GM19240 (cell line): ENCODE results near the gene CARS1.
"Not testable (repeated sequence)": the region's sequence is repeated elsewhere in the genome, so short reads cannot be mapped to it uniquely, and the experiment has no call there.

Experiments used
- DNase-seq: peaks from one replicate; pipeline ENCODE4 v3.0.0; 2011; ENCODE audit warnings: low spot score; ENCODE audit not compliant: insufficient read length

Gene CARS1

DNA sequence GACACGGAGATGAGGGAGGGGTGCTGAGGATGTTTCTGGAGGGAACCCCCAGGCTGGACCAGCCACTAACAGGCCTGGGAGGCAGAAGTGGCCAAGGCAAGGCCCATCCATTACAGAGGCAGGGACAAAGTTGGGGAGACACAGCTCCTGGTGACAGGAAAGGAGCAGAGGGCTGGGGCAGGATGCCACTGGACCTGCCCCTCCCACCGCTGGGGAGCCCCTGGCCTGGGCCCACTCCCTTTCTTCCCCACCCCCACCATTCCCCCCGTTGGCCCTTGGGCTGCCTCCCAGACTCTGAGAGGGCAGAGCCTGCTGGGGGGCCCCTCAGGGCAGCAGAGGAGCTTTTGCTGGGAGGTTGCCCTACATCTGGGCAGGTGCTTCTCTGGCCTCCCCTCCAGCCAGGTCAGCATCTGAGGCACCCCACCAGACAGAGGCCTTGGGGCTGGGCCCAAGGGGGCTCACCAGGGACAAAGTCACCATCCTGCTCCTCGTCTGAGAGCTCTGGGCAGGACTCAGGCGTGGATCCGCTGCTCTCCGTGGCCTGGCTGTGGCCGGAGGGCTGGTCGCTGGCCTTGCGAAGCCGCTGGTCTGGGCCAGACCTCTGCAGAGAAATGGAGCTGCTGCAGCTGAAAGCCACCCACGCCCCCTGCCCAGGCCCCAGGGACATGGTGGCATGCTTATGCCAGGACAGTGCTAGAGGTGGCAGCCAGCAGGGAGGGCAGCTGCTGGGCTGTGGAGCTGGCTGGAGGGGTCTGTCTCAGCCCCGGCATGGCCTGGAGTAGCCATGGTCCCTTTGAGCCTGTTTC lies 33.1 kb upstream of the CARS1 start:
- DNase-seq, result no peak

GRCh38 chr11:3089236-3090061 lies 32.2 kb upstream of the CARS1 start:
- DNase-seq, result no peak

DNA sequence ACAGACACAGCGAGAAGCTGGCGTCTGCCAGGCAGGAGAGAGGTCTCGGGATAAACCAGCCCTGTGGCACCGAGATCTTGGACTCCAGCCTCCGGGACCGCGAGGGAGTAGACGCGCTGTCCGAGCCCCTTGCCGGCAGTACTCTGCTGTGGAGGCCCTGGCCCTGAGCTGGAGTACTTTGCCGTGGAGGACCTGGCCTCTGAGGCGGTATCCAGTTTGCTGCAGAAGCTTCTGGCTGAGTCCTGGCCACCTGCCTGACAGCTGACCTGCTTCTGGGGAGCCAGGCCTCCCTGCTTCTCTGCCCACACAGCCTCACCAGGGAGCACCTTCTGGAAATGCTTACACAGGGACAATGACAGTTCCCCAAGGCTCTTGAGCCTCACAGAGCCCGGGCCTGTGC lies 31.6 kb upstream of the CARS1 start:
- no peak for DNase-seq

GRCh38 chr11:3087821-3088800 lies 30.9 kb upstream of the CARS1 start:
- no peak for DNase-seq

DNA sequence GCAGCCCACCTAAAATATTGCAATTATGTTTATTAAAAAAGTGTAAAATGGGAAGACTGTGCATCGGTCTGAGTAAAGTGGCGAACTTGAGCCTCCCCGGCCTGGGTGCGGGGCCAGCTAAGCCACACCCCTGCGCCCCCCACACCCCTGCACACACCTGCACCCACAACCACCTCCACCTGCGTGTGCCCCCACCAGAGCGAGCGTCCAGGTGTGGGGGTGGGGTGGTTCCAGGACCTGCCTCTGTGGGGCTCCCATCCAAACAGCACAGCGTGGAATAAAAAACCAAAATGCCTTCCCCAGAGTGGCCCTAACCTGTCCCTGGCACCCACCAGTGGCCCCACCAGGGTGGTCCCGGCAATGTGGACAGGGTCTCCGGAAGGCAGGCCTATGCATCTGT lies 30.1 kb upstream of the CARS1 start:
- no peak for DNase-seq

- no peak for DNase-seq
These were observed 29.5 kb upstream of the CARS1 start for GRCh38 chr11:3086671-3087150.

- DNase-seq, result no peak
These were observed 28.9 kb upstream of the CARS1 start for GRCh38 chr11:3086114-3086513.

DNA sequence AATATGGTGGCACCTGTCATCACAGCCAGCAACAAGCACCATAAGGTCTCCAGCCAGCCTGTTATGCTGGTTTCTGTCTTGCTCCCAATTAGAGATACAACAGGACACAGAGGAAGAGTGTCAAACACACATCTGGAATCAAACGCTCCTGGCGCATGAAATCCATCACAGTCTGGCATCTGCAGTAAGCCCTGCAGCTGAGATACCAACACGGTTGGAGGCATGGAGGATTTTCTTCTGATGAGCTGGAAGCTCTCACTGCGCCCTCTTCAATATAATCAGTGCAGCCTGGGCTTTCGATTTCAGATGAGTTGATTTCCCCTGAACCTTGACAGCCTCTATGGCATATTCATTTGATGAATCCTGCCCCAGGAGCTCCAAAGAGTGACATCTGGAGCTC lies 27.8 kb upstream of the CARS1 start:
- no peak for DNase-seq

DNA sequence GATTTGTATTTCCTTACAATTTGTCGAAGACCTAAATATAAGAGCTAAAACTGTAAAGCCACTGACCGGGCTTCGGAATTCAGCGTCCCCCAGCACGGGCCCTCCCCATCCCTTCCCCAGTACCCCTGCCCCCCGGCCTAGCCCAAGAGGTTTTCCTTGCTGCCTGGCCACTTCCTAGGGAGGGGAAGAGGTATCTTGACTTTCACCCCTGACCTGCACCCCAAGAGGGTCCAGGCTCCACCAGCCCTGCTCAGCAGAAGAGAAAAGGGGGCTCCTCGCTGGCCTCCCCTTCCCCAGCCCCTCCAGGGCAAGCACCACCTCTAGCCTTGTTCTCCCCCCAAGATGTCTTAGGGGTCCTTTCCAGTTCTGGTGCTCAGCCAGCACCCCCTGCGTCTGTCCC lies 26.1 kb upstream of the CARS1 start:
- no peak for DNase-seq

- no peak for DNase-seq
These were observed 24.1 kb upstream of the CARS1 start for GRCh38 chr11:3081386-3081751.

DNA sequence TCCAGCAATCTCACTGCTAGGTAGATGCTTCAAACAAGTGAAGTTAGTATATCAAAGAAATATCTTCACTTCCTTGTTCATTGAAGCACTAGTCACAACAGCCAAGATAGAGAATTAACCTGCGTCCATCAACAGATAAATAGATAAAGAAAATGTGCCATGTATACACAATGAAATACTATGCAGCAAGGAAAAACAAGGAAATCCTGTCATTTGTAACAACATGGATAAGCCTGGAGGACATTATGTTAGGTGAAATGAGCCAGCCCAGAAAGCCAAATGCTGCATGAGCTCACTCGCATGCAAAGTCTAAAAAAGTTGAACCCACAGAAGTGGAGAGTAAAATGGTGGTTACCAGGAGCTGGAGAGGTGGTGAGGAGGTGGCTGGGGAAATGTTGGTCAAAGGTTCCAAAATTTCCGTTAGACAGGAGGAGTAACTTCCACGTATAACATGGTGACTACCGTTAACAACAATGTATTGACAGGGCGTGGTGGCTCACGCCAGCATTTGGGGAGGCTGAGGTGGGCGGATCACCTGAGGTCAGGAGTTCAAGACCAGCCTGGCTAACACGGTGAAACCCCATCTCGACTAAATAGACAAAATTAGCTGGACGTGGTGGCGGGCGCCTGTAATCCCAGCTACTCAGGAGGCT lies 23.6 kb upstream of the CARS1 start:
- no peak for DNase-seq

GRCh38 chr11:3080104-3080503 lies 22.9 kb upstream of the CARS1 start:
- no peak for DNase-seq

DNA sequence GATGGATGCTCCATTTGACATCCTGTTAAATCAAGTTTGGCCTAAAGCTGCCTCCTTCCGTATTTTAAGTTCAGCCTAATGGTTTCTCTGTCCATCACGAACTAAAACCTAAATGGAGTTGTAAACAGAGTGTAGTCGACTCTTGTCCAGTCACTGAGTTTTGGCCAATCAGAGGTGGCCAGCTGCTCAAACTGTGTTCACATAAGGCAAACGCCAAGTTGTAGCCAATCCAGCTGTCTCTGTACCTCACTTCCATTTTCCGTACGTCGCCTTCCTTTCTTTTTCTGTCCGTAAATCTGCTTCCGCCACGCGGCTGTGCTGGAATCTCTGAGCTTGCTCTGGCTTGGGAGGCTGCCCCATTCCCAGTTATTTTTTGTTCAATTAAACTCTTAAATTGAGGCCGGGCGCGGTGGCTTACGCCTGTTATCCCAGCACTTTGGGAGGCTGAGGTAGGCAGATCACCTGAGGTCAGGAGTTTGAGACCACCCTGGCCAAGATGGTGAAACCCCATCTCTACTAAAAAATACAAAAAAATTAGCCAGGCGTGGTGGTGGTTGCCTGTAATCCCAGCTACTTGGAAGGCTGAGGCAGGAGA lies 20.7 kb upstream of the CARS1 start:
- DNase-seq, result no peak

DNA sequence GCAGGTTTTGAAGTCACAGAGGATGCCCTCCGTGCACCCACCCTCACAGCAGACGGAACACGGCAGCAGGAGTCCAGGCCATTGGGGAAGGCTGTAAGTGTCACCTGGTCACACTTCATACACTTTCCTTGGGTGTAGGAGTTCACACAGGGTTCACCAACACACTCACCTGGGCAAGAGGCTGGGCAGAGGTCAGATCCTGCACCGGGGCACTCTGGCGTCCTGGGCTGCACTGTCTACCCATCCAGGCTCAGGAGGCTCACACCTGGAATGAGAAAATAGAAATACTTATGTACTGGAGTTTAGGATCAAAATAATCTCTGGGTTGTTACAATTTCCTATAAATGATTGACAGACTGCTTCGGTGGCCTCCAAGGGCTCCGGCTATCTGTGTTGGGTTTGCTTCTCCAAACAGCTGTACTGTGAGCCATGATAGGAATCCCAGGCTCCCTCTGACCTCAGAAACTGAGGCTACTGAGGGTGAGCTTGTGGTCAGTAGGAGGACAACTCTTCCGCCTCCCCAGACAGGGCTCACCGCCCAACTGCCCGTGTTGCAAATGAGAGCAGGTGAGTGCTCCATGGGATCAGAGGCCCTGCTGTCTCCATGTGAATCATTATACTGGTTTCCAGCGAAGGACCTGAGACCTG lies 20.1 kb upstream of the CARS1 start:
- no peak for DNase-seq

GRCh38 chr11:3074912-3075589 lies 17.8 kb upstream of the CARS1 start:
- no peak for DNase-seq

DNA sequence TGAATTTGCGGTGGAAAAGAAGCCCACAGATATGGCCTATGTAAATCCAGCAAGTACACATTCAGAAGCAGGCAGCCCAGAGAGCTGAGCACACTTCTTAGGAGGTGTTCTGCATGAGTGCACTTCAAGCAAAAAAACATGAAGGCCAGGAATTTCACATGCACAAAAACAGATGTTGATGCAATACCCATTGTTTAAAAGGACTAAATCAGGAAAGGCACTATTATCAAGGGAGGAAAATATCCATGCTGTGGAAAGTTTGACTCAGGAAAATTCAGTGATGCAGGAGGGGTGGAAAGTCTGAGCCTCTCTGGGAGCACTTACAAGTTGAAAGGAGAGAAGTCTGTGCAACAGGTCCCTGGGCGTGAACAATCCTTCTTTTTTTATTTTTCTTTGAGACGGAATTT lies 15.8 kb upstream of the CARS1 start:
- no peak for DNase-seq

DNA sequence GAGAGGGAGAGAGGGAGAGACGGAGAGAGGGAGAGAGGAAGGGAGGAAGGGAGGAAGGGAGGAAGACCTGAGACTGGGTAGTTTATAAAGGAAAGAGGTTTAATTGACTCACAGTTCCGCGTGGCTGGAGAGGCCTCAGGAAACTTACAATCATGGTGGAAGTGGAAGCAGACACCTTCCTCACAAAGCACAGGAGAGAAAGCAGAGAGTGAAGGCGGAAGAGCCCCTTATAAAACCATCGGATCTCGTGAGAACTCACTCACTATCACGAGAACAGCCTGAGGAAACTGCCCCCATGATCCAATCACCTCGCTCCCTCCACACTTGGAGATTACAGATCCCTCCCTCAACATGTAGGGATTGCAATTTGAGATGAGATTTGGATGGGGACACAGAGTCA lies 12.2 kb upstream of the CARS1 start:
- DNase-seq, result no peak

GRCh38 chr11:3066308-3066707 lies 9.1 kb upstream of the CARS1 start:
- not testable (repeated sequence) for DNase-seq

- not testable (repeated sequence) for DNase-seq
These were observed 7.5 kb upstream of the CARS1 start for GRCh38 chr11:3064709-3065108.
